ENCODE results near the gene SVEP1.

DNA sequence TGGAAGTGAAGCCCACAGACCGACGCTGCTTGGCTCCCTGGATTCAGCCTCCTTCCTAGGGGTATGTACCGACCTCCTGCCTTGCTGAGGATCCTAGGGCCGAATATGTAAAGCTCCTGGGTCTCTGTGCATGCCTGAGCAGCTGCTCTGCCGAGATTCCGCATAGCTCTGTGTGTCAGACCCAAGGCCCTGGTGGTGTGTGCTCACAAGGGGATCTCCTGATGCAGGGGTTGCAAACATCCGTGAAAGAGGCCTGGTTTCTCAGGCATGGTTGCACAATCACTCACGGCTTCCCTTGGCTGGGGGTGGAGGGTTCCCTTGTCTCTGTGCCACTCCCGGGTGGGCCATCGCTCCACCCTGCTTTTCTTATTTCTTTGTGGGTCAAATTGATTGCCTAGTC is 19.9 kb upstream of the SVEP1 start:
- TF ChIP-seq CTCF (conservative IDR thresholded peaks at IDR 0.05; ENCODE audit: low read depth, low read length) (no peak), EZH2 (IDR thresholded peaks at IDR 0.05; ENCODE audit: borderline replicate concordance, low read depth, low read length, poor library complexity, severe bottlenecking) (no peak)

All from A673 (cell line).